HG03520 (cell line): ENCODE measurements around the gene KCTD17.

Source experiments
- ATAC-seq: cut with Tn5 transposase; IDR thresholded peaks from one replicate; pipeline ENCODE4 v1.9.1; 2021; ENCODE audit warnings: mild to moderate bottlenecking, moderate library complexity; ENCODE audit not compliant: unreplicated experiment

KCTD17 gene

GRCh38 chr22:37072673-37073072, 21.1 kb downstream of the KCTD17 start:
- ATAC-seq: no peak

DNA sequence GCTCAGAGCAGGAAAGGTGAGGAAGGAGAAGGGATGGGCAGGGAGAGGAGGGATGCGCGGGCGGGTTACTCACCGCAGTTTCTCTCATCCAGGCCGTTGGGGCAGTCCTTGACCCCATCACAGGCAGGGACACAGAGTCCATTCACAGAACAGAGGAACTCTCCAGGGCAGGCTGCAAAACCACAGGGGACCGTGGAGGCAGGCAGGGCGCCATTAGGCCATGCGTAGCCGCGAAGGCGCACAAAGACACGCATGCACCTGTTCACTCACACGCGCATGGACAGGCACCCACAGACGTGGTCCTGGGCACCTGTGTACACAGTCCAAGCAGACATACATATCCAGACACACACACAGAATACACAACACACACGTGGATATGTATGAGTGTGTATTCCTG, 23.0 kb downstream of the KCTD17 start:
- ATAC-seq: no peak

DNA sequence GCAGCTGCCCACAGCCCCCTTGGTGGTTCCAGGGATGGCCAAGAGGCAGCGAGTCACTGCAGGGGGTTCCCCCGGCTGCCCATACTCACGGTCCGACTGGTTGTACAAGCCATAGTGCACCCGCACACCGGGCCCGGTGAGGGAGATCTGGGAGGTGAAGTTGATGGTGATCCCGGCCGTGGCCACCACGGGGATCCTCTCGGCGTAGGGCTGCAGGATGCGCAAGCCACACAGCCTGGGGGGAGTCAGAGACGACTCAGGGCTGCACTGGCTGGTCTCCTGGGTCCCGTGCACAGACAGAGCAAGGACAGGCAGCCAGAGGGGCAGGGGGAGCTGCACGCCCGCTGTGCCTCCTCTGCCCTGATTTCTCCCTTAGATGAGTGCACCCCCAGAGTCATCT, 23.5 kb downstream of the KCTD17 start:
- ATAC-seq: no peak

DNA sequence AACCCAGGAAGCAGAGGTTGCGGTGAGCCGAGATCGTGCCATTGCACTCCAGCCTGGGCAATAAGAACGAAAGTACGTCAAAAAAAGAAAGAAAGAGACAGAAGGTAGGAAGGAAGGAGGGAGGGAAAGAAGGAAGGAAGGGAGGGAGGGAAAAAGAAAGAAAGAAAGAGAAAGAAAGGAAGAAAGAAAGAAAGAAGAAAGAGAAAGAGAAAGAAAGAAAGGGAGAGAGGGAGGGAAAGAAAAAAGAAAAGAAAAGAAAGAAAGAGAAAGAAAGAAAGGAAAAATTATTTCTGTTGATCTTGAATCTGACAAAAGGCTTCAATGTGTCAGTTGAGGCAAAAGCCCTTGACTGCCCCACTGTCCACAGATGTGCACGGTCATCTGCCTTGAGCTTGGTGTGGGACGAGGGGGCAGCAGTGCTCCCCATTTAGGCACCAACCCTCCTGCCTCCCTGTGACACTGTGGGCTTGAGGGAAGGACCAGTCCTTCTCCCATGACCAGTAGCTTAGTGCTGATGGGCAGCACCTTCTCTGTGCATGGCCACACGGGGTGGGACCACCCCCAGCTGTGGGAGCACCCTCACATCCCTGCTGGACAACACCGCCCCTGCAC, 24.4 kb downstream of the KCTD17 start:
- no peak for ATAC-seq

GRCh38 chr22:37077802-37078448, 26.4 kb downstream of the KCTD17 start:
- no peak for ATAC-seq

- no peak for ATAC-seq
These were observed 27.6 kb downstream of the KCTD17 start for GRCh38 chr22:37079158-37079557.

GRCh38 chr22:37079668-37080171, 28.2 kb downstream of the KCTD17 start:
- ATAC-seq: no peak

DNA sequence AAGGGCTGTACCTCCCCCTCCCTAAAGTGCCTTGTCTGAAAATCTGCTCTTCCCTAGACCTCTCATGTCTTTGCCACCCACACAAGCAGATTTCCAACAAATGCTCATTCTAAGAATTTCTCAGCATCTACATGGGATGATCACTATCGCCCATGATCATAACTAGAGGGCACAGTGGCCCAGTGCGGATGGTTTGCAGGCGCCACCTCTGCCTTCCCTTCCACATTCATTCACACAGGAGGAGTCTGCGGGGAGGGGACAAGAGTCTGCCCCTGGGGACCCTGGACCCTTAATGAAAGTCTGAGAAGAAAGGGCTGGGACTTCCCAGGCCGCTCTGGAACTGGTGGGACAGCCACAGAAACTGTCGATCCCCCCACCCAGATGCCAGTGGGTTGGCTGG, 28.9 kb downstream of the KCTD17 start:
- no peak for ATAC-seq

- ATAC-seq: no peak
These were observed 29.3 kb downstream of the KCTD17 start for GRCh38 chr22:37080838-37081237.

DNA sequence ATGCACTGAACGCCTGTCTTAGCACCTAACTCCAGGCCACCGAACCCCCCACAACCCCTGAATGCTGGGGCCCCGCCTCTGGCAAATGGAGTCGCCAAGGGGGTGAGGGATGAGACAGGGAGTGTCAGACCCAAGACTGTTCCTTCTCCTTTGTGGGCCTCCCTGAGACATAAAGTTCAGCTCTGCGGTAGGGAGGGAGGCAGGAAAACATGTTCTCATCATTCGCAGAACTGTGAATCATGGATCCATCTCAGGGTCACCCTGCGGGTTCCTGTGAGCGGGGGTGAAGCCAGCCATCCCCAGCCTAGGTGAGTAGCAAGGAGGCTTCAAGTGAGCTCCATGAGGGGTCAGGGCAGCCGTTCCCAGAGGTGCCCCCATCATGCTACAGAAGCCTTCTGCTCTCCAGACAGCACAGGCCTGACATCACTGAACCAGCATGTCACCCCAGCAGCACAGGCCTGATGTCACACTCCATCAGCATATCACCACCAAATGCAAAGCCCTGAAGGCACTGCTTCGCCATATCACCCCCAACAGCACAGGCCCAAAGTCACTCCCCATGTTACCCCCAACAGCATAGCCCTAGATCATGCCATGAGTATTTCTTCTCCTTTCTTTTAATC, 30.8 kb downstream of the KCTD17 start:
- ATAC-seq: no peak

DNA sequence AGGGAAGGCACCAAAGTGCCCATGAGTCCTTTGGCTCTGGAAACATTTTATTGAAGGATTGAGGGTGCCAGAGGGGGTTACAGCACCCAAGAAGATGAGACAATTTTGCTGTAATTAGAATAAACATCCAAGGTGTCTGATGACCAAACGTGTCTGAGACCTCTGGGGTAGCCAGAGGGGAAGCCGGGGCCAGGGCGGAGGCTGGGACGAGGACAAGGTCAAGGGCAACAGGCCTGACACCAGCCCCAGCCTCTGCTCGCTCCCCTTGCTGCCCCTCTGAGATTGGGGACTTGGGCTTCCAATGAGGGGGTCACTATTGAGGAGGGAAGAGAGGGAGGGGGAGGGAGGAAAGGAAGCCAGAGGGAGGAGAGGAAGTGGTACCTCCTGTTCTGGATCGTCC, 32.4 kb downstream of the KCTD17 start:
- no peak for ATAC-seq

DNA sequence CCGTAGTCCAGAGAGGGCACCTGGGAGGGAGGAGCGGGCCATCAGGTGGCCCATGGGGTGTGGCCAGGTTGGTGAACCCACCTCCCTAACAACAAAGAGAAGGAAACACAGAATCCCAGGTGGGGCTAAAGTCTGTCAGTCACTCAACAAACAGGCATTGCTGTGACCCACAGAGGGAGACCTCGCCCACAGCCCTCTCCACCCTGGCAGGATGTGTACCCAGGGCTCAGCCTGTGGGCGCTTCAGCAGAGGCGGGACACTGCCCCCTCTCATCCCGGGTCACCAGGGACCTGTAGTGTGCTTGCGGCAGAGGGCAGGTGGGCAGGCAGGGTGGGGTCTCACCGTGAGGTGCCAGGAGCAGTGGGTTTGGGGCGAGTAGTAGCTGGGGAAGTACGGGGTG, 32.8 kb downstream of the KCTD17 start:
- no peak for ATAC-seq

- ATAC-seq: no peak
These were observed 34.6 kb downstream of the KCTD17 start for GRCh38 chr22:37086184-37086583.

DNA sequence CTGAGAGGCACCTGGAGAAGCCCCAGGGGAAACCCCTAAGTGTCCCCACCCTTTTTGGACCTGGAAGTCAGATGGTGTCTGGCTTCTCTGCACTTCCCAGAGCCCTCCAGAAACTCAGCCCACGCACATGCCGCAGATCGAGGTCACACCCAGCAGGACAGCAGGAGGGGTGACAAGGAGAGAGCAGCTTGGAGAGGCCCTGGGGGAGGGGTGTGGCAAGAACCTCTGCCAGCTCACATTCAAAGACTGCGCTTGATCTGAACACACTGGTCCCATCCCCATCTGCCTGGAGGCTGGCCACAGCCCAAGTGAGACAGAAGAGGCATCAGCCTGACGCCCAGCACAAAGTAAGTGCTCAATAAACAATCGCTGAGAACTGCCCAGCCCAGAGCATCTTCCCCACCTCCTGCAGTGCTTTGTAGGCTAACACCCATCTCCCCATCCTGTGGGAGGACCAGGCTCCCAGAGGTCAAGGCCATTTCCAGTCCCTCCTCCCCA, 36.6 kb downstream of the KCTD17 start:
- ATAC-seq: no peak

- no peak for ATAC-seq
These were observed 37.3 kb downstream of the KCTD17 start for GRCh38 chr22:37088750-37089408.

DNA sequence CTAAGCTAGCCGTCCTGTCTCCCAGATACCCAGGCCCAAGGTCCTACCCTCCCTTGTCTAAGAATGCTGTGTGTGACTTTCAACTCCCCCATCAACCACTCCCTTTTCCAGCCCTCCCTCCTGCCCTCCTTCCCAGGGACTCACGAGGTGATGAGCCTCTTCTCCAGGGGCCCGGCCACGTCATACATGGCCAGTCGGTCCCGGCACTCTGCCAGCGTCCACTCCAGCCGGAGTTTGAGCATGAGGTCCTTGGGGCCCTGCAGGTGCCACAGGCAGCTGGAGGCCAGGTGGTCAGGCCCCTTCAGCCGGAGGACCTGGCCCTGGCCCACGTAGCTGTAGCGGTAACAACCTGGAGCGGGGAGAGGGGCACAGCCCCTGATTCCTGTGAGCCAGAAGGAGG, 37.9 kb downstream of the KCTD17 start:
- ATAC-seq: no peak

GRCh38 chr22:37090920-37091695, 39.6 kb downstream of the KCTD17 start:
- ATAC-seq: no peak

DNA sequence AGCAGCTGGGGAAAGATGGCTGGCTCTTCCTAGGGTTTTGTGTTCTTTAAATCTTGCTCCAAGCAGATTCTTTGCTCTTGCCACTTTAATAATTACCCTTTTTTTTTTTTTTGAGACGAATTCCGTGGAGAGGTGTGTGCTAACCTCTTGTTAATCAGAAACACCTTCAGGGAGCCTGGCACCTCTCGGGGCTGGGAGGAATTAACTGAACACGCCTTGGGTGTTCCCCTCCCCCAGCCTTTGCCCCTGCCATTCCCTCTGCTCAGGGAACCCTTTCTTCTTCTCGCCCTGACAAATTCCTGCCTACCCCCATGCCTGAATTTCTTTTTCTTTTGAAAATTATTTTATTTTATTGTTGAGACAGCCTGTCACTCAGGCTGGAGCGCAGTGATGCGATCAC, 40.5 kb downstream of the KCTD17 start:
- no peak for ATAC-seq

DNA sequence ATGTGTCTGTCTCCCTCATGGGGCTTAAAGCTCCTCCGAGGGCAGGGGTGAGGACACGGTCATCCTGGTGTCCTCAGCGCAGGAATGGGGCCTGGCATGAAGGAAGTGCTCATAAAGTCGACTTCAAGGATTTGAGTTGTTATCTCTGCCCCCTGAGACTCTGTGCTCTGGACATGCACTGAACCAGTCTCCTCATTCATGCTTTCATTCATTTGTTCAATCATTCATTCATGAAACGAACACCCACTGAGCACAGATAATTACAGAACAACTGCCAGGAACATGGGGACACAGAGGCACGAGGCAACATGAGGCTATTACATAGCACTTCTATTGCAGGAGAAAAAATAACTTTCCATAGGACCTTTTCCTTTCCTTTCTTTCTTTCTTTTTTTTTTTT, 41.5 kb downstream of the KCTD17 start:
- no peak for ATAC-seq

DNA sequence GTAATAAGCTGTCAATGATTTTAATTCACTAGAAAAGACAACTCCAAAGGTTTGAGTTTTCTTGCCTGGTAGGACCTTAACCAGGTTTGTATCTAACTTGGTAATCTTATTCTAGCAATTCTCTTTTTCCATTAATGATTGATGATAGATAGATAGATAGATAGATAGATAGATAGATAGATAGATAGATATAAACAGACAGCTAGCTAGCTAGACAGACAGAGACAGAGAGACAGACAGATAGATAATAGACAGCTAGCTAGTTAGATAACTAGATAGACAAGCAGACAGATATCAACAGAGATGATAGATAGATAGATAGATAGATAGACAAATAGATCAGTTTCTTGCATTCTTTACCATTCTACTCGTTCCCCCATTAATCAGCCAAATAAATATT, 42.7 kb downstream of the KCTD17 start:
- no peak for ATAC-seq

GRCh38 chr22:37095113-37095512, 43.6 kb downstream of the KCTD17 start:
- ATAC-seq: no peak
